Measurements from ENCODE around the gene ADGRL1.
"Not testable (repeated sequence)": the region's sequence is repeated elsewhere in the genome, so short reads cannot be mapped to it uniquely, and the experiment has no call there.

Gene ADGRL1

DNA sequence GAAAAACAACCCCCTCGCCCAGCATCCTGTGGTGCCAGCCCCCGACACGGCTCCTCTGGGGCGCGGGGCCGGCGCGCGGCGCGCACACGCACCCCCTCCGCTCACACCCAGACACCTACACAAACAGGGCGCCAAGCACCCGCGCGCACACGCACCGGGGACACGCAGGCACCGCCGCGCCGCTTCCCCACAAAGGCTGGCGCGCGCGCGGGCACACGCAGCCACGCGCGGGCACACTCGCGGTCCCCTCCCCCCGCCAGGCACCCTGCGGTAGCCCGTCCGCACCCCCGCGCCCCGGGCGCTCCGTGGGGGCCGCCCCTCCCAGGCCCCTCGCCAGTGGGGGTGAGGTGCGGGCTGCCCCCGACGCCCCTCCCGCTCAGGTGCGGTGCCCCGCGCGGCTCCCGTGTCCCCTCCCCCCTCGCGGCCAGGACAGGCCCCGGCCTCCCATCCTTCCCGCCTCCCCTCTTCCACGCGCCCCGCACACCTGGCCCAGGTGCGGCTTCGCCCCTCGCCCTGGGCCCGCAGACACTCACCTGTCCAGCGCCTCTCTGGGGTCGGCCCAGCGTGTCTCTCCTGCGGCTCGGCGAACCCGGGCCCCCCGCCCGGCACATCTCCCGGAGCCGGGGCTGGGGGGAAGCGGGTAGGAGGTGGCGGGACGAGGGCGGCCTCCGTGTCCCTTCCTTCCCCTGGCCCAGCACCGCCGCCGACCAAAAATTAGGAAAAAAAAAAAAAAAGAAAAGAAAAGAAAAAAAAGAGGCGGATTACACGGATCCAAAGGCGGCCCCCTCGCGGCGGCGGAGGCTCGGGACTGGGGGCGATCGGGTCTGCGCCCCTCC, at the start of gene ADGRL1:
ADGRL1 (minus strand) TSS at position 718 of the 836 bp plus-strand sequence. CDS start 22,567 bp downstream, outside the sequence.
- DNase-seq (ENCODE audit: low spot score), result not testable (repeated sequence)

DNA sequence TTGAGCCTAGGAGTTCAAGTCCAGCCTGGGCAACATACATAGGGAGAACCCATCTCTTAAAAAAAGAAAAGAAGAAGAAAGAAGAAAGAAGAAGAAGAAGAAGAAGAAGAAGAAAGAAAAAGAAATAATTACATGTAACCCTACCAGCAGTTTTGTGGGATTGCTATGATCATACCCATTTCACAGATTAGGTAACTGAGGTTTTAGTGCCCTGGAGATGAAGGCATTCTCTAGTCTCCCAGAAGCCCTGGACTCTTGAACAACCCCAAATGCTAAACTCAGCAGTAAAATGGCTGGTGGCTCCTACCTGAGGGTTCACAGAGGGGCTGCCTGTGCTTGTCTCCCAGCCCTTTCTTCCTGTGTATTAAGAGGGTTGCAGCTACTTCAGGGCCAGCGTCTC, 49.3 kb upstream of the ADGRL1 start:
- DNase-seq (ENCODE audit: low spot score), result not testable (repeated sequence)

DNA sequence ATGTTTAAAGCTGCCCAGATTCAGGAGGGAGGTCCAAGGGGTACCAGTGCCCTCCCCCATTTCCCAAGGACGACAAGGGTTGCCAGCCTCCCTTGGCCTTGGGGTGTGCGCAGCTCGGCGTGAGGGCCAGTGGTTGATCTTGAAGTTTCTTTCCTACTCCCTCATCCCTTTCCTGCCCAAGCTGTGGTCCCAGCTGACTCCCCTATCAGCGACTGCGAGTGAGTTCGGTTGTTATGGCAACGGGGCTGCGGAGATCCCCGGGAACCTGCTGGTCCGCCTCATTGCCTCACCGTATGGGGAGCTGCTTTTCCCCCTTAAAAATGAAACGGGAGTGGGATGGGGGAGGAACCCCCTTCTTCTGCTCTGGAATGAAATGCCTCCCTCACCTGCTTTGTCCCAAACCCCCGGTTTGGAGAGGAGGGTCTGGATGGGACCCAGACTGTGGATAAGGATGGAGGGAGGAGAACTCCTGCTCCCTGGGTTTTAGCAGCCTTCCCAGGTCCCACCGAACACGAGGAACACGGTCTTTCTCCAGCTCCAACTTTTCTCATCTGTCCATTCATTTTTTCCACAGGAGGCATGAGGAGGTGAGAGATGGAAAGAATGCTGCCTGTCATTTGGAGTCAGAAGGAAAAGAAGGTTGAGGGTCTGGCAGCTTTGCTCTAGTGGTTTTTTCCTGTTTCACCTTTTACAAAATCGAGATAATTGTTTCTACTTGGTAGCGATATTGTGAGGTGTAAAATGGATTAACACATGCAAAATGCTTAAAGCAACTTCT, 48.0 kb upstream of the ADGRL1 start:
- not testable (repeated sequence) for DNase-seq (ENCODE audit: low spot score)

DNA sequence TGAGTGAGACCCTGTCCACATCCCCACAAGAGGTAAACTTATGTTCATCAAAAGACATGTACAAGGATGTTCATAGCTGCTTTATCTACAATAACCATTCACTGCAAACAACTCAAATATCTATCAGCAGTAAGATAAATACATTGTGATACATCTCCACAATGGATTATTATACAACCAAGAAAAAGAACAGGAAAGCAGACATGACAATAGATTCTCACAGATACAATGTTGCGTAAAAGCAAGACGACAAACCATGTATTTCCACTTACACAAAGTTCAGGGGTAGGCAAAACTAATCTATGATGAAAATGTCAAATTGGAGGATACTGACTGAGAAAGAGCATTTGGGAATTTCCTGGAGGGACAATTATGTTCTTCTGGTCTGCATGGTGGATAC, 46.2 kb upstream of the ADGRL1 start:
- DNase-seq (ENCODE audit: low spot score), result not testable (repeated sequence)

DNA sequence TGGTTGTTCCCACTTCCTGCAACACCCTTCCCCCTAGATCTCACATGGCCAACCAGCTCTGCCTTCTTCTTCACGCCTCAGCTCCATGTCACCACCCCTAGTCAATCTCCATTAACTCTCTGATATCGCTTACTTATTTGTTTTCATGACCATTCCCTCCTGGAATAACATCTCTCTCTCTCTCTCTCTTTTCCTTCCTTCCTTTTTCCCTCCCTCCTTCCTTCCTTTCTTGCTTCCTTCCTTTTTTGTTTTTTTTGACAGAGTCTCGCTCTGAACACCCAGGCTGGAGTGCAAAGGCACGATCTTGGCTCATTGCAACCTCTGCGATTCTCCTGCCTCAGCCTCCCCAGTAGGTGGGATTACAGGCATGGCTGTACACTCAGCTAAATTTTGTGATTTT, 44.9 kb upstream of the ADGRL1 start:
- no peak for DNase-seq (ENCODE audit: low spot score)

DNA sequence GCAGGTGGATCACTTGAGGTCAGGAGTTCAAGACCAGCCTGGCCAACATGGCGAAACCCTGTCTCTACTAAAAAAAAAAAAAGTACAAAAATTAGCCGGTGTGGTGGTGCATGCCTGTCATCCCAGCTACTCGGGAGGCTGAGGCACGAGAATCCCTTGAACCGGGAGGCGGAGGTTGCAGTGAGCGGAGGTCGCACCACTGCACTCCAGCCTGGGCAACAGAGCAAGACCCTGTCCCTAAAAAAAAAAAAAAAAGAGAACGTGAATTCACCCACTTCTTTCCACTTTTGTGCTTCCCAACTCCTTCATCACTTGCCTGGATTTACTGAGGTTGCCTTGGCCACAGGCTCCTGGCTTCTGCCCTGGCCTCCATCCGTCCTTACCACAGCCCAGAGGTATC, 44.3 kb upstream of the ADGRL1 start:
- not testable (repeated sequence) for DNase-seq (ENCODE audit: low spot score)

DNA sequence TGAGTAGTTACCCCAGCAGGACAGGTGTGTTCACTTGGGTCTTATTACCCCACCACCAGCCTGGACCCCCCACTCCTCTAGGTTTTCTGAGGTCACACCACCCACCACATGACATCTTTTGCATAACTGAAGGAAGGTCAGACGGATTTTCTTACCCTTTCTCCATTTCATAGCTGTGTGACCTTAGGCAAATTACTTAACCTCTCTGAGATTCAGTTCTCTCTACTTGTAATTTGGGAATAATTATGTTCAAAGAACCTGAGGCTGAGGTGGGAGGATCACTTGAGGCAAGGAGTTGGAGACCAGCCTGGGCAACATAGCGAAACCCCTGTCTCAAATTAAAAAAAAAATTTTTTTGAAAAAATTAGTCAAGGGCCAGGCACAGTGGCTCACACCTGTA, 43.9 kb upstream of the ADGRL1 start:
- not testable (repeated sequence) for DNase-seq (ENCODE audit: low spot score)

DNA sequence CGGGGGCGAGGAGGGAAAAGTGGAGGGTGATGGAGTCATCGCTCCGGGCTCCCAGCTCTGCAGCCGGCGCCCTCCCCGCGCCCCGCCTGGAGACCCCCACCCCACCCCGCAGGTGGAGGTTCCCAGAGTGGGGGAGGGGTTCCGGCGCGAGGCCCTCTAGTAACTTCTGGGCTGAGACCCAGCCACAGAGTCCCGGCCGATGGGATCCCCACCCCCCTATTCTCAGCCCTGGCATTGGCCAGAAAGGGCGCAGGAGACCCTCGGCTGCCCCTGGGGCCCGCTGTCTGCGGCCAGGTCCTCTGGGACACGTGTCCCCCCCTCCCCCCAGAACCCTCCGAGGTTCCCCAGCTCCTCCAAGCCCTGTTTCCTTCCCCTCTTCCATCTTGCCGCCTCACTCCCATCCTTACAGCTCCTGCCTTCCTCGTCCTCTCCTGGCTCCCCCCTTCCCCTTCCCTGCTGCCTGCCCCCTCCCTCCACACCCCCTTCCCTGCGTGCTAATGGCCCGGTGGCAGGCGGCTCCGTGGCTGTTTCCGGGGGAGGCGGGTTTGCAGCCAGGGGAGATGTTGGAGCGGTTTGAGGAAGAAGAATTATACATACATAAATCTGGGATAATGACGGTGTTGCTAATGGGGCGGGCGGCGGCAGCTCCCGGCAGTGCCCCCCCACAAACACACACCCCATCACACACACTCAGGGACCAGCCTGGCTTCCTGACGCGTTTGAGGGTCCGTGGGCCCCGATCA, 43.2 kb upstream of the ADGRL1 start:
- DNase-seq (ENCODE audit: low spot score), result not testable (repeated sequence)

DNA sequence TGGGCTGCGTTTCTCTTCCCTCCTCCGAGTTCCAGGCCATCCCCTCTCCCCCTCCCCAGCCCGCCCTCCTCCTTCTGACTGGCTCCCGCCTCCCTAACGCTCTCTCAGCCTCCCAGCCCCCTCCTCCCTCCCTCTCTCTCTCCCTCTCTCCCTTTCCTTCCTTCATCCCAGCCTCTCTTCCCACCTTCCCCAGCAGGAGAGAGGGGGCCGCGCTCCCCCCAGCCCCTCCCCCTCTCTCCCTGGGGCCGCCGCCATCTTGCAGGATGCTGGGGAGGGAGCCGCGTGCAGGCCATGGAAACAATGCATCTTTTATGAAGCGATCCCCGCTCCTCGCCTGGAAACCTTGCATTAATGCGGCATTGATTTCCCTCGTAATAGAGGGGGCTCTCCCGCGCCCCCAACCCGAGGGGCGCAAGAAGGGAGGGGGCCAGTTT, 42.6 kb upstream of the ADGRL1 start:
- DNase-seq (ENCODE audit: low spot score), result no peak

DNA sequence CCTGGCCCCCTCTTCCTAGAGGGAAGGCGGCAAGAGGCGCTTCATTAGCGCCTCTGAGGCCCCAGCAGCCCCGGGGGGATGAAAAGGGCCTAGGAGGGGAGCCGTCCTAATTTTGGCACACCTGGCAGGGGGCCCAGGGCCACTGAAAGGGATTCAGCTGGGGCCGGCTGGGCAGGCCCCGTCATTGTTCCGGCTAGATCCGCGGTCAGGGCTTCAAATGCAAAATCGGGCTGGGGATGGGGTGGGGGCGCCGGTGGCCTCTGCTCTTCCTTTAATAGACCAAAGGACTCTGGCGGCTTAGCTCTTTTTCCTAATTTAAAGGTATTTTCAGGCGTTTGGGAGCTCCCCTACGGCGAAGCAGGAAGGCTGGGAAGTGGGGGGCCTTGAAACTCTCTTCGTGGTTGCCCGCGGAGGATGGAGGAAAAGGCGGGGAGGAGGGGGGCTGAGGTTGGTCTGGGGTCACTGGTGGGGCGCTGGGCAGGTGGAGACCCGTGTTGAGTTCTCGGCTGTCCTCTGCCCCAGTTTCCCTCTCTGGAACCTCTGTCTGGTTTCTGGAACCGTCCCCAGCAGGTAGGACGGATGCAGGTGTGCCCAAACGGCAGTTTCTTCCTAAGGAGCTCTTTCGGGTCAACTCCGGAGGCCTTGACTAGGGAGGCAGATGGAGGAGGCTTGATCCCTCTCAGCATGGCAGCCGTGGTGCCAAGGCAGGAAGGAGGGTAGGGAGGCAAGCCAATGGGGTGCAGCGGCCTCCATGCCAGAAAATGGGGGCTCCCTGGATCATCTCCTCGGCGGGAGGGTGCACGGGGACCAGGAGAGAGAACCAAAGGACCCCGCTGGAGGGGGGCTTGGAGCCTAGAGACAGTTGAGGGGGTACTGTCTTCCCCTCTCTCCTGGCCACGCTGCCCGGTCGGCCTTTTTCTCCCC, 41.8 kb upstream of the ADGRL1 start:
- not testable (repeated sequence) for DNase-seq (ENCODE audit: low spot score)

DNA sequence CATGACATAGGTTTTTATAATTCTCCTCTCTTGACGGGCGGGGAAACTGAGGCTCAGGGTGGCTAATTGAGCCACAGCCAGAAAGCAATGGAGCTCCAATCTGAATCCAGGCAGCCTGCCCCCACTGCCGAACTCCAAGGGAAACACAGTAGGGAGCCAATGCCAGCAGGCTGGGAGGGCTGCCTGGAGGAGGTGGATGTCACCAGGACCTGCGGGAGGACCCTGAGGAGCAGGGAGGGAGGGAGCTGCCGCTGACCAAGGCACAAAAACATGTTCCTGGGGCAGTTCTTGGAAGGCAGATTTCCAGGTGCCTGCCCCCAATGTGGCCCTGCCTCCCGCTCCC, 41.2 kb upstream of the ADGRL1 start:
- DNase-seq (ENCODE audit: low spot score), result not testable (repeated sequence)

DNA sequence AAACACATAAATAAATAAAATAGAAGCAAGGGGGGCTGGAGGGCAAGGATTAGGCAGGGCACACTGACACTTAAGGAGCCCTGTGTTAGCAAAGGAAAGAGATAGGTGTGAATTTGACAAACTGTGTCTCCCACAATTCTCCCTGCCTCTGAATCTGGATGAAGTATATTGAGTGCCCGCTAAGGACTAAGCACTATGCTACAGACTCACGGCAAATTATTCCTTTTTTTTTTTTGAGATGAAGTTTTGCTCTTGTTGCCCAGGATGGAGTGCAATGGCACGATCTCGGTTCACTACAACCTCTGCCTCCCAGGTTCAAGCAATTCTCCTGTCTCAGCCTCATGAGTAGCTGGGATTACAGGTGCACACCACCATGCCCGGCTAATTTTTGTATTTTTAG, 38.4 kb upstream of the ADGRL1 start:
- DNase-seq (ENCODE audit: low spot score), result not testable (repeated sequence)

DNA sequence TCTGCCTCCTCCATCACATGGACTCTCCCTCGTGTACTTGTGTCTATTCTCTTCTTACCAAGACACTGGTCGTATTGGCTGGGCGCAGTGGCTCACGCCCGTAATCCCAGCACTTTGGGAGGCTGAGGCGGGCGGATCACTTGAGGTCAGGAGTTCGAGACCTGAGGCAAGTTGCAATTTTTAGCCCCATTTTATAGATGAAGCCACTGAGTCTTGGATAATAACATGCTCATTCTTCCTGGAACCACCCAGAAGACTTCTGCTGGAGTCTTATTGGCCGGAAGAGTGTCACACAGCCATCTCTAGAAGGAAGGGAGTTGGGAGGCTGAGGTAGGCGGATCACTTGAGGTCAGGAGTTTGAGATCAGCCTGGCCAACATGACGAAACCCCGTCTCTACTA, 37.7 kb upstream of the ADGRL1 start:
- not testable (repeated sequence) for DNase-seq (ENCODE audit: low spot score)

DNA sequence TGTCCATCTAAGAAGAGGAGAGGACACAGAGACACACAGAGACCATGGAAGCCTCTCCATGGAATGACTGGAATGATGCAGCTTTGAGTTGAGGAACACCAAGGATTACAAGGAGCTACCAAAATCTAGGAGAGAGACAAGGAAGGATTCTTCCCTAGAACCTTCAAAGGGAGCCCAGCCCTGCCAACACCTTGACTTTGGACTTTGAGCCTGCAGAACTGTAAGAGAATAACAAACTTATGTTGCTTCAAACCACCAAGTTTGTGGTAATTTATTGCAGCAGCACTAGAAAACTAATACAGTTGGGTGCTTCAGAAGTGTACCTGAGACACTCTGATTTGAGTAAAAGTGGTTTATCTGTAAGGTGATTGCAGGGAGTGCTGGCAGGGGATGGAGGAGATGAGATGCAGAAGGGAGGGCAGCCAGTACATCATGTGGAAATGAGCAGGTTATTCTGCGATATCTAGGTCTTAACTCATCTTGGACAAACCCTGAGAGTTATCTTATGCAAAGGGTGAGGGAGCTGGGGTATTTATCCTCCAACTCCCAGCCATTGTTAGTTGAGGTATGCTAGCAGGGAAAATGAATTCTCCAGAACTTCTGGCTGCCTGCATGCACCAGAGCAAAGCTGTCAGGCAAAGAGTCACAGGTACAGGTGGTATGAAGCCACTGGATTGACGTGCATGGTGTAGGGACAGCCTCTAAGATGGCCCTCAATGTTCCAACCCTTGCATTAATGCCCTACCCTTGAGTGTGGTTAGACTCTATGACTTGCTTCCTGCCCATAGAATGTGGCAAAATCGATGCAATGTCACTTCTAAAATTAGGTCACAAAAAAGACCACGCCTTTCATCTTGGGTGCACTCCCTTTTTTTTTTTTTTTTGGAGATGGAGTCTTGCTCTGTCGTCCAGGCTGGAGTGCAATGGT, 31.3 kb upstream of the ADGRL1 start:
- DNase-seq (ENCODE audit: low spot score), result no peak

DNA sequence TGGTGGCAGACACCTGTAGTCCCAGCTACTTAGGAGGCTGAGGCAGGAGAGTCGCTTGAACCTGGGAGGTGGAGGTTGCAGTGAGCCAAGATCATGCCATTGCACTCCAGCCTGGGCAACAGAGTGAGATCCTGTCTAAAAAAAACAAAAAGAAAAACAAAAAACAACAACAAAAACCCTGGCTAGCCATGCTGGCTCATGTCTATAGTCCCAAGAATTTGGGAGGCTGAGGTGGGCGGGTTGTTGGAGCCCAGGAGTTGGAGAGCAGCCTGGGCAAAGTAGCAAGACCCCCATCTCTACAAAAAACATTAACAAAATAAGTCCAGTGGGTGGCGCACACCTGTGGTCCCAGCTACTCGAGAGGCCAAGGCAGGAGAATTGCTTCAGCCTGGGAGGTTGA, 27.0 kb upstream of the ADGRL1 start:
- not testable (repeated sequence) for DNase-seq (ENCODE audit: low spot score)

DNA sequence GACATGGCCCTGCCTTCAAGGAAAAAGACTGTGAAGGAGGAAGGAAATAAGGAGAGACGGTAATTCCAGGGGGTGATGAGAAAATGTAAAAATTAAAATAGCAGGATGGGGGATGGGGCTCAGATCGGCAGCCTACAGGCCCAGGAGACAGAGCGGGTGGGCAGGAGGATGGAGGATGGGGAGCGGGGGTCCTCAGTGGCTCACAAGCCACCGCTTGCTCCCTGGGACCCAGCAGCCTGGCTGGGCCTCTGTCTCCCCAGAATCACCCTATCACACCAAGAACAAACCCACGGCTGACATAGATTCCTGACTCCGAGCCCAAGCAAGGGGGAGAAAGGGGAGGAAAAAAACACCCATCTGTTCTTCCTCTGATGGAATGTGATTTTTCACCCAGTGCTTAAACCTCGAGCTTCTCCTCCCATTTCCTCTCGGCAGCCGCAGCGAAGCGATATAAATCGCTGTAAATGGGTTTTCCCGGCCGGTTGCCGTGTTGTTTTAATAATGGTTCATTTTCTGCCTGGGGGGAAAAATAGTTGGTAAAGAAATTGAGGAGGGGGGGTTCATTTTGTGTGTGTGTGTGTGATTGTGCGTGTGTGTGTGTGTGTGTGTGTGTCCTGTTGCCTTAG, 22.6 kb upstream of the ADGRL1 start:
- not testable (repeated sequence) for DNase-seq (ENCODE audit: low spot score)

DNA sequence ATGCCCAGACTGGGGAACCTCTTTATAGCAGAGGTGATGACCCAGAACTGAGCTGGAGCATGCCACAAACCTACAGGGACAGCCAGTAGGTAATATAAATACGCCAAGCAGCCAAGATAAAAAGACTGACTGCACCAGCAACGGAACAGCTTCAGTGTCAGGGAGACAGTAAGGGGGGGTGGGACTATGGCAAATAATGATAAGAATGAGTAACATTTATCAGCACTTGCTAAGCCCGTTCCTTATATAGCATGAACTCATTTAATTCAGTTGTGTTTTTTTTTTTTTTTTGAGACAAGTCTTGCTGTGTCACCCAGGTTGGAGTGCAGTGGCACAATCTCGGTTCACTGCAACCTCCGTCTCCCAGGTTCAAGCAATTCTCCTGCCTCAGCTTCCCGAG, 20.5 kb upstream of the ADGRL1 start:
- DNase-seq (ENCODE audit: low spot score), result not testable (repeated sequence)

DNA sequence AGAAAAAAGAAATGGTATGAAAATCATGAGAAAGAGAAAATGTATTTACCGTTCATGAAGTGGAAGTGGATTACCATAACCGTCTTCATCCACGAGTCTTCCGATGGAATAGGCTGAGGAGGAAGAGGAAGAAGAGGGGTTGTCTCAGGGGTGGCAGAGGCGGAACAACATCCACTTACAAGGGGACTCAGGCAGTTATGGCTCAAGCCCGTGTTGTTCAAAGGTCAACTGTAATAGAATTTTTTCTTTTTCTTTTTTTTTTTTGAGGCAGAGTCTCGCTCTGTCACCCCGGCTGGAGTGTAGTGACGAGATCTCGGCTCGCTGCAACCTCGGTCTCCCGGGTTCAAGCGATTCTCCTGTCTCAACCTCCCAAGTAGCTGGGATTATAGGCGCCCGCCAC, 16.9 kb upstream of the ADGRL1 start:
- no peak for DNase-seq (ENCODE audit: low spot score)

DNA sequence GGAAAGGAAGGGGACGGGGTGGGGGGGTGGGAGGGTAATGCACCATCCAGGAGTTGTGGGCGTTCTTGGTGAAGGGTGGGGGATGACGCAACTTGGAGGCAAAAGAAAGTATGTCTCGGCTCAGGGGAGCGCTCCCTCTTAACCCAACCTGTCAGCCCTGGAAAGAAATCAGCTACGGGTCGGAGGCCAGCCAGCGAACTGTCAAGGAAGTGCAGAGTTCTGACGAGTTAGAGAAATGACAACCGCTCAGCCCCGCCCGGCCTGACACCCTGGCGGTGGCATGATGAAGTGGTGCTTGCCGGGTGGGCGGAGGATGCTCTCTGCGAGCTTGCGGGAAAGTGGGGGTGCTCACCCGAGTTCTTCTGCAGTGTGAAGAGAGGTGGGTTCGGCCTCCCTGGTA, 15.4 kb upstream of the ADGRL1 start:
- DNase-seq (ENCODE audit: low spot score), result peak; percentile 83

All from NAMALWA (cell line).